VCaP (cell line): ENCODE results near the gene MS4A7.

ENCODE experiments used
- H3K27ac ChIP-seq: fragments of 450-650 bp; 2 replicates; pipeline ENCODE4 v1.5.1; 2017
- TF ChIP-seq, protein P1 (sequence below): fragments of 450-650 bp; conservative IDR thresholded peaks from 2 replicates; pipeline ENCODE4 v1.5.1; 2017; ENCODE audit warnings: mild to moderate bottlenecking, moderate library complexity

The MS4A7 gene

DNA sequence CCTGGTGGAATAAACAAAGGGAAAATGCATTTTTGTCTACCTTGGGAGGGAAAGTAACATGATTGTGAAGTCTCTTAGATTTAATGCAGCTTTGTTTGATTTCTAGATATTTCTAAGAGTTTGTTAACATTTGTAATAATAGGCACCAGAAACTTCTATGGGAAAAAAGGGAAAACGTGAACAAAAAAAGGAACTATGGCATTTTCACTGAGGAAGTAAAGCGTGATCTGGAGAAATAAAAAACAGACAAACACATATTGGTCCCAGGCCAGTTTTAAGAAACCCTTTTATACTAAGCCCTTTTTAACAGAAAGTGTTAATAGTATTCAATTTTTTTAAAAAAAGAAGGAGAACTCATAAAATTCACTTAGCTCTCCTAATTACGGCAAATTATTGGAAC lies 6.9 kb upstream of the MS4A7 start:
- H3K27ac ChIP-seq: peak overlapping the region; percentile 64
- TF ChIP-seq, protein P1, sequence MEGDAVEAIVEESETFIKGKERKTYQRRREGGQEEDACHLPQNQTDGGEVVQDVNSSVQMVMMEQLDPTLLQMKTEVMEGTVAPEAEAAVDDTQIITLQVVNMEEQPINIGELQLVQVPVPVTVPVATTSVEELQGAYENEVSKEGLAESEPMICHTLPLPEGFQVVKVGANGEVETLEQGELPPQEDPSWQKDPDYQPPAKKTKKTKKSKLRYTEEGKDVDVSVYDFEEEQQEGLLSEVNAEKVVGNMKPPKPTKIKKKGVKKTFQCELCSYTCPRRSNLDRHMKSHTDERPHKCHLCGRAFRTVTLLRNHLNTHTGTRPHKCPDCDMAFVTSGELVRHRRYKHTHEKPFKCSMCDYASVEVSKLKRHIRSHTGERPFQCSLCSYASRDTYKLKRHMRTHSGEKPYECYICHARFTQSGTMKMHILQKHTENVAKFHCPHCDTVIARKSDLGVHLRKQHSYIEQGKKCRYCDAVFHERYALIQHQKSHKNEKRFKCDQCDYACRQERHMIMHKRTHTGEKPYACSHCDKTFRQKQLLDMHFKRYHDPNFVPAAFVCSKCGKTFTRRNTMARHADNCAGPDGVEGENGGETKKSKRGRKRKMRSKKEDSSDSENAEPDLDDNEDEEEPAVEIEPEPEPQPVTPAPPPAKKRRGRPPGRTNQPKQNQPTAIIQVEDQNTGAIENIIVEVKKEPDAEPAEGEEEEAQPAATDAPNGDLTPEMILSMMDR: no peak

DNA sequence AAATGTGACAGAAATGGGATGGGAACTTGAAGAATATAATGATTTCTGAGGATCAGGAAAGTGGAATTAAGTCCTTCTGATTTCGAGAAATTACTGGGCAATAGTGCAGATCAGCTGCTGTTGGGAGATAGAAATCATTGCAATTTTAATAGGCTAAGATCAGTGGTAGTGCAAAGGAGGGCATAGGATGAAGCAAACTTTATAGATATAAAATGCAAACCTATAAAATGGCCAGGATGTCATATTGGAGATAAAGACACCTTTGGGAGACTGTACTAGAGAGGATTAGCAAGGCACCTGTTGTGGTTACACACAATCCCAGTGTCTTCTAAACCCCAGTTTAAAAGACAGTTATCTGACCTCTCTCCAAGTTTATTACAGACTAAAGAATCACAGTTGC lies 6.5 kb upstream of the MS4A7 start:
- TF ChIP-seq, protein P1: no peak
- peak overlapping the region; percentile 64 for H3K27ac ChIP-seq

DNA sequence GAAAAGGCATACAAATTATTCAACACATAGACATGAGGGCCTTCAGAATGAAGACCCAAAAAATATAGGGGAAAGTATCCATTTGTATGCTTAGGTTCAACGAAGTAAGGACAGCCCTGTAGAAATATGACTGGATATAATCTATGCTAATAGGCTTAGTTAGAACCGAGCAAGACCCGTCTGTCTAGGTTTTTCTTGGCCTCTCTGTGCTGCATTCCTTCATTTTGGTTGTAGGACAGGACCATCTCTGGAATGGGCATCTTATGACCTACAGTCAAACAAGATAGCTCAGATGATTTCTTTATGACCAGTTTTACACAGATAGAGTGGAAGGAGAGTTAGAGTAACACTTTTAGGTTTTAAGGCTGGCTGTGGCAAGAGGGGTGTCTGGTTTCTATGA lies 5.6 kb upstream of the MS4A7 start:
- H3K27ac ChIP-seq: peak overlapping the region; percentile 64; the same call in 1 of the 2 replicates
- TF ChIP-seq, protein P1: no peak

DNA sequence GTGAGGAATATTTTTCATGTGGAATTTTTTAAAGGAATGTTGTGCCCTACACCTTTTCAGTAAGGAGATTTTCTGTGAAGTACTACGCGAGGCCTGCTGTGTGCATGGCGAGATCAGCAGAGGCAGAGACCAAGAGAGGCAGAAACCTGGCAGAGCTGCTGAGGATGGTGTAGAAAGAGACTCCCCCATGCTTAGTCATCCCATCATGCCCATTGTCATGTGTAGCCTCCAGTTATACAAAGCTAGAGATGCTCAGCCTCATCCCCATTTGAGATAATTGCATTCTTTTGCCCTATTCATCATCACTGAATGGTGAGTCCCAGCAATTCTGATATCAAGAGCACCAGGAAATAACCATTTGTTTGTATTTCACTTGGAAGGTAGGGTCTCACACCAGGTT lies 3.0 kb upstream of the MS4A7 start:
- TF ChIP-seq, protein P1: no peak
- H3K27ac ChIP-seq: no peak overlapping the region

DNA sequence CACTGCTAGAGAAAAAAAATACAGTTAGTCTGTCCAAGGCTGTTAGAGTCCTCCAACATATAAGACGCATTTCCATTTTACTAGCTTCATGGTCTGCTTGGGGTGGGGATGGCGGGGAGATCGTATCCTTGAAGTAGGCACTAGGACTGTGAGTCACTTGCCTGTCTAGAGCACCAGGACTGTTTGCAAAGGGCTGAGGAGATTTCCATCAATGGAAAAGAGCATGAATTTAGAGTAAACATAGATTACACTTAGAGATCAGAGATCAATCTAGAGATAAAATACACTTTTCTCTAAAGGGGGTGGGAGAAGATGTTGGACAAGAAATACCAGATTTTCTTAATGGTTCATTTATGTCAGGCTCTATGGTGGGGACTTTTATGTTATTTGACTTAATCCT lies 1.7 kb upstream of the MS4A7 start:
- peak overlapping the region; percentile 59 for H3K27ac ChIP-seq
- TF ChIP-seq, protein P1: no peak

DNA sequence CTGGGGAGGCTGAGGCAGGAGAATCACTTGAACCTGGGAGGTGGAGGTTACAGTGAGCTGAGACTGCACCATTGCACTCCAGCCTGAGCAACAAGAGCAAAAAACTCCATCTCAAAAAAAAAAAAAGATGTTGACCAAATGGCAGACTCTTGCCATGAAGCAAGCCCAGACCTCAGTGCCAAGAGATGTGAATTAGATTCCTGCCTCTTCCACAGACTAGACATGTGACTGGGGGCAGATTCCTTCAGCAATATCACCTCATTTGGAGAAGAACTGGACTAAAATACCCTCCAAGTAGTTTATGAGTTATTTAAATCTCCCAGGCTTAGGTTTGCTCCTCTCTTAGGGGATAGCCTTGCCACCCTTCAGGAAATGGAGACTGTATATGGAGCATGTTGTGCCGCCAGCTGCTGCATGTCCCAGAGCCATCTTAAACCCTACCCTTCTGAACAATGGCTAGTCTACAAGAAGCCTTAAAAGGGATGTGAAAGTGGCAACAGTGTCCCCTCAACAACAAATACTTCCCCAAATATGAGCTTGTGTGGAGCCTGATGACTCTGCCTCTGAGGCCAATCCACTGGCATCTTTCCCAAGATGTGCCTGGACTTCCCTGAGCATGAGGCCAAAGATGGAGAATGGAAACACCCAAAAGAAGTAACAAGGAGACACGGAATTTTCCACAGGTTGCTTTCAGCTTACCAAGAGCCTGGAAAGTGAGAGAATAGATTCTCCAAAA lies 763 bp upstream of the MS4A7 start:
- TF ChIP-seq, protein P1: no peak
- H3K27ac ChIP-seq: peak overlapping the region; percentile 59

DNA sequence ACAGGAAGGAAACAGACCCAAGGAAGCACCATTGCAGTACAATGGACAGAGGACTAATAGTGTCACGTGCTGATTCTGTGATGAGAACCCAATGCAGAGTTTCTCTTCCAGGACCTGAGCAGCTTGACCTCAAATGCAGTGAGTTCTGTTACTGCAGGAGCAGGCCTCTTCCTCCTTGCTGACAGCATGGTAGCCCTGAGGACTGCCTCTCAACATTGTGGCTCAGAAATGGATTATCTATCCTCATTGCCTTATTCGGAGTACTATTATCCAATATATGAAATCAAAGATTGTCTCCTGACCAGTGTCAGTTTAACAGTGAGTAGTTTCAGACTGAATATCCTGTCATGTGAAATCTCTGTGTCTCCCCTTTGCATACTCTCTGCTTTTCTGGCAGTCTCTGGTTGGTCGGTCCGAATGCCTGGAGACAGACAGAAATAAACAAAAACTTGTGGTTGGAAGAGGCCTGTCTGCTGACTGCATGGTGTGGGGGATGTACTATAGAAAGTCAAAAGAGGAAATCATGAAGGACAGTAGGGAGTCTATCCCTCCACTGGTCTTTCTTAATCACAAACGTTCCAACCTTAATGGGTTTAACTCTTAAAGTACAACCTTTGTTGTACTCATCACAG lies 11.1 kb downstream of the MS4A7 start:
- H3K27ac ChIP-seq: no peak overlapping the region
- TF ChIP-seq, protein P1: no peak
